Ishikawa (cell line): ENCODE data around the gene GRK1.

Experiments used
- CREB1 ChIP-seq: IDR thresholded peaks from 2 replicates; pipeline ENCODE4 v1.6.1; 2012; ENCODE audit warnings: low read depth
- NFIC ChIP-seq: IDR thresholded peaks from 2 replicates; pipeline ENCODE4 v1.6.1; 2012
- REST ChIP-seq: IDR thresholded peaks from 2 replicates; pipeline ENCODE4 v1.6.1; 2012; ENCODE audit warnings: low read depth, mild to moderate bottlenecking
- TAF1 ChIP-seq: IDR thresholded peaks from 2 replicates; pipeline ENCODE4 v1.6.1; 2012; ENCODE audit warnings: low read depth, mild to moderate bottlenecking
- TCF12 ChIP-seq: IDR thresholded peaks from 2 replicates; pipeline ENCODE4 v1.6.1; 2012; ENCODE audit warnings: low read depth
- USF1 ChIP-seq: IDR thresholded peaks from 2 replicates; pipeline ENCODE4 v1.6.1; 2012
- YY1 ChIP-seq: IDR thresholded peaks from 2 replicates; pipeline ENCODE4 v1.6.1; 2012; ENCODE audit warnings: low read depth

- TF ChIP-seq YY1 (no peak), TCF12 (no peak), USF1 (no peak), CREB1 (no peak), TAF1 (no peak), NFIC (no peak), REST (no peak)
Observed at GRCh38 chr13:113762075-113762474, 95.1 kb downstream of the GRK1 start.
